Nephron progenitor cell (in vitro differentiated cells): ENCODE results near the gene TP53BP2.
A peak's percentile ranks its signal among the peaks of the same experiment; 100 is the strongest.

Experiments
- DNase-seq: peaks from one replicate; pipeline ENCODE4 v3.0.0; 2021
- H3K27ac Mint-ChIP-seq: 2 replicates; pipeline ENCODE4 v1.8.0; 2021; ENCODE audit warnings: mild to moderate bottlenecking, moderate library complexity, mixed read lengths
- H3K27me3 Mint-ChIP-seq: 2 replicates; pipeline ENCODE4 v1.8.0; 2021; ENCODE audit warnings: mild to moderate bottlenecking, low read depth, mixed read lengths; ENCODE audit not compliant: poor library complexity
- H3K36me3 Mint-ChIP-seq: 2 replicates; pipeline ENCODE4 v1.8.0; 2021; ENCODE audit warnings: low read depth, mixed read lengths
- H3K4me1 Mint-ChIP-seq: 2 replicates; pipeline ENCODE4 v1.8.0; 2021; ENCODE audit warnings: mixed read lengths
- H3K4me3 Mint-ChIP-seq: 2 replicates; pipeline ENCODE4 v1.8.0; 2021; ENCODE audit warnings: mild to moderate bottlenecking, moderate library complexity, mixed read lengths
- H3K9me3 Mint-ChIP-seq: 2 replicates; pipeline ENCODE4 v1.8.0; 2021; ENCODE audit warnings: mild to moderate bottlenecking, moderate library complexity, mixed read lengths
- TF ChIP-seq, protein P1 (sequence below): fragments of 200-600 bp; sonication (generic); IDR thresholded peaks from 2 replicates; pipeline ENCODE4 v1.5.0; 2021; ENCODE audit warnings: antibody characterized with exemption

TP53BP2 gene

GRCh38 chr1:223752721-223753515, 92.8 kb downstream of the TP53BP2 start:
- H3K4me3 Mint-ChIP-seq, result no peak overlapping the region
- peak overlapping the region; percentile 63 for H3K27ac Mint-ChIP-seq
- peaks cover 6% of the 10 kb centered on the region for H3K27me3 Mint-ChIP-seq
- DNase-seq, result no peak
- H3K36me3 Mint-ChIP-seq, result peaks cover 39% of the 10 kb centered on the region
- H3K4me1 Mint-ChIP-seq, result peaks cover 30% of the 10 kb centered on the region
- TF ChIP-seq, protein P1, sequence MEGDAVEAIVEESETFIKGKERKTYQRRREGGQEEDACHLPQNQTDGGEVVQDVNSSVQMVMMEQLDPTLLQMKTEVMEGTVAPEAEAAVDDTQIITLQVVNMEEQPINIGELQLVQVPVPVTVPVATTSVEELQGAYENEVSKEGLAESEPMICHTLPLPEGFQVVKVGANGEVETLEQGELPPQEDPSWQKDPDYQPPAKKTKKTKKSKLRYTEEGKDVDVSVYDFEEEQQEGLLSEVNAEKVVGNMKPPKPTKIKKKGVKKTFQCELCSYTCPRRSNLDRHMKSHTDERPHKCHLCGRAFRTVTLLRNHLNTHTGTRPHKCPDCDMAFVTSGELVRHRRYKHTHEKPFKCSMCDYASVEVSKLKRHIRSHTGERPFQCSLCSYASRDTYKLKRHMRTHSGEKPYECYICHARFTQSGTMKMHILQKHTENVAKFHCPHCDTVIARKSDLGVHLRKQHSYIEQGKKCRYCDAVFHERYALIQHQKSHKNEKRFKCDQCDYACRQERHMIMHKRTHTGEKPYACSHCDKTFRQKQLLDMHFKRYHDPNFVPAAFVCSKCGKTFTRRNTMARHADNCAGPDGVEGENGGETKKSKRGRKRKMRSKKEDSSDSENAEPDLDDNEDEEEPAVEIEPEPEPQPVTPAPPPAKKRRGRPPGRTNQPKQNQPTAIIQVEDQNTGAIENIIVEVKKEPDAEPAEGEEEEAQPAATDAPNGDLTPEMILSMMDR, result no peak
- H3K9me3 Mint-ChIP-seq, result no peaks in the 10 kb centered on the region

DNA sequence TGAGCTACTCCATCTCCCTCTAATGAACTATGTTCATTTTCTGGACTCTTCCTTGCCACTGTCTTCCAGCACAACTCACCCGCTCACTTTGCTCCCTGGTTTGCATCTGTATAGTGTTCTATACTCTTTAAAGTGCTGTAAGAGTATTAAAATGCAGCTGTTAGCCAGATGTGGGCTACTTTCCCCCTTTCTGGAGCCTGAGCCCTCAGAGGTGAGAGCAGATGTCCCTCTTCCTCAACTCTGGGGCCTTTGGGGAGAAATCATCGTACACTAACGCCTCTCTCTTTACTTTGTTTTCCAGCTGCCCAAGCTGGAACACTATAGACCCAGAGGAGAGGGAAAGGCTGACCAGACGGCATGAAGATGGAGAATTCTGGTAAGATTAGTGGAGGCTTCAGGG, 94.1 kb downstream of the TP53BP2 start:
- H3K36me3 Mint-ChIP-seq, result peaks cover 42% of the 10 kb centered on the region

GRCh38 chr1:223750730-223751570, 94.8 kb downstream of the TP53BP2 start:
- Mint-ChIP-seq H3K9me3 (no peaks in the 10 kb centered on the region), H3K4me3 (no peak overlapping the region), H3K27ac (no peak overlapping the region), H3K27me3 (peaks cover 12% of the 10 kb centered on the region), H3K4me1 (peaks cover 27% of the 10 kb centered on the region), H3K36me3 (peaks cover 49% of the 10 kb centered on the region)
- no peak for DNase-seq
- TF ChIP-seq, protein P1, result no peak

More for the DNA sequence above, 94.1 kb downstream of the TP53BP2 start:
- Mint-ChIP-seq H3K4me1 (peaks cover 30% of the 10 kb centered on the region), H3K4me3 (no peak overlapping the region), H3K27me3 (peaks cover 12% of the 10 kb centered on the region), H3K27ac (no peak overlapping the region), H3K9me3 (no peaks in the 10 kb centered on the region)
- TF ChIP-seq, protein P1, result no peak
- no peak for DNase-seq

DNA sequence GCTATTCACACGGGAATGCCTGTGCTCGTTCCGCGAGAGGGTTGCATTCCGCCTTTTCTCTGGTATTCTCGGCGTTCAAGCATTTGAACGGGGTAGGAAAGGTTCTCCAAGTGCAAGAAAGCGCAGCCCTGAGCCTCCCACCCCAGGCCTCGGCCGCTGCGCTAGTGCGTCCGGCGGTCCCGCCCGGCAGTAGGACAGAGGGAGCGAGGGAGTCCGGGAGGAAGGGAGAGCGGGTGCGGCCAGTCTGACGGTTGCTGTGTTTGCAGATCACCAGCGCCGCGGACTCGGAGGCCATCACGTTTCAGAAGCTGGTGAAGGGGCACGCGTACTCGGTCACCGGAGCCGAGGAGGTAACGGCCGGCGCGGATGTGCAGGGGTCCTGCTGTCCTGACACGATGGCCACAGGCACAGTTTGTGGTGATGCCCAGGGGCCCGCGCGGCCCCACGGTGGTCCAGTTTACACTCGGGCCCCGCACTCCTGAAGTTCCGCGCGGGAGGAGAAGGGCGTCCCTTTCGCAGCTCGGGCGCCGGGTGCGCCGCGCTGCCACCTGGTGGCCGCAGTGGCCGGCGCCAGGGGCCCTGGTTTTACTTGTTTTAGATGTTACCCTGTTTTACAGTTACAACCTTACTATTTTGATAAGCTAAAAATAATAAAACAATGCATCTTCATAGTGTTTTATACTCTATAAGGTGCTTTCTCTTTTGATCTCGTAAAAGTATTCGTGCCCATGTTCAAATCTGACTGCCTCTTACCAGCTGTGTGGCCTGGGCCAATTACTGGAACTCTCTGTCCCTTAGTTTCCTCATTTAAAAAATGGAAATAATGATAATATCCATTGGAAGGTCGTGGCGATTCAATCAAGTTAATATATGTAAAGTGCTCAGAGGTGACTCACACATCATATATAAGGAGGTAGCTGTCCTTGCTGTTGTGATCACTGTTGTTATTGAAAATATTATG, 96.7 kb downstream of the TP53BP2 start:
- Mint-ChIP-seq H3K27me3 (peaks cover 12% of the 10 kb centered on the region), H3K9me3 (no peaks in the 10 kb centered on the region), H3K4me1 (peaks cover 26% of the 10 kb centered on the region), H3K27ac (peak overlapping the region; percentile 83), H3K4me3 (peak overlapping the region; percentile 89), H3K36me3 (peaks cover 59% of the 10 kb centered on the region)
- TF ChIP-seq, protein P1, result peak; percentile 97
- DNase-seq, result peak; percentile 73

- TF ChIP-seq, protein P1, result no peak
- H3K4me1 Mint-ChIP-seq, result peaks cover 26% of the 10 kb centered on the region
- H3K4me3 Mint-ChIP-seq, result peak overlapping the region; percentile 89
- DNase-seq, result no peak
- H3K9me3 Mint-ChIP-seq, result no peaks in the 10 kb centered on the region
- no peak overlapping the region for H3K27ac Mint-ChIP-seq
- peaks cover 12% of the 10 kb centered on the region for H3K27me3 Mint-ChIP-seq
- peaks cover 57% of the 10 kb centered on the region for H3K36me3 Mint-ChIP-seq
Observed at GRCh38 chr1:223748405-223748772, 97.4 kb downstream of the TP53BP2 start.
